ENCODE data around the gene SH3GL2.
A peak's percentile ranks its signal among the peaks of the same experiment; 100 is the strongest.

SH3GL2 gene

GRCh38 chr9:17793713-17794622 lies 215.1 kb downstream of the SH3GL2 start:
- no peak overlapping the region for H3K4me3 ChIP-seq (replicated peaks in 1 of 2; ENCODE audit: low read depth in 2 of 2, low read length in 2 of 2)
- no peak for TF ChIP-seq CTCF (IDR thresholded peaks at IDR 0.05; ENCODE audit: low read depth, low read length)
- DNase-seq (ENCODE audit: low read depth in 2 of 2), result peak; percentile 19 to 22

- peak in 1 of 2 donors; percentile 22 for DNase-seq (ENCODE audit: low read depth in 2 of 2)
- no peak overlapping the region for H3K4me3 ChIP-seq (replicated peaks in 1 of 2; ENCODE audit: low read depth in 2 of 2, low read length in 2 of 2)
- TF ChIP-seq CTCF (IDR thresholded peaks at IDR 0.05; ENCODE audit: low read depth, low read length), result no peak
Observed at GRCh38 chr9:17795744-17796143, 216.9 kb downstream of the SH3GL2 start.

- TF ChIP-seq CTCF (IDR thresholded peaks at IDR 0.05; ENCODE audit: low read depth, low read length), result no peak
- no peak overlapping the region for H3K4me3 ChIP-seq (replicated peaks in 1 of 2; ENCODE audit: low read depth in 2 of 2, low read length in 2 of 2)
- peak; percentile 32 to 33 for DNase-seq (ENCODE audit: low read depth in 2 of 2)
Observed at GRCh38 chr9:17799369-17799768, 220.5 kb downstream of the SH3GL2 start.

- no peak for TF ChIP-seq CTCF (IDR thresholded peaks at IDR 0.05; ENCODE audit: low read depth, low read length)
- H3K4me3 ChIP-seq (replicated peaks in 1 of 2; ENCODE audit: low read depth in 2 of 2, low read length in 2 of 2), result no peak overlapping the region
- no peak for DNase-seq (ENCODE audit: low read depth in 2 of 2)
Observed at GRCh38 chr9:17800418-17800817, 221.6 kb downstream of the SH3GL2 start.

- DNase-seq (ENCODE audit: low read depth in 2 of 2), result peak; percentile 26 to 41
- H3K4me3 ChIP-seq (replicated peaks in 1 of 2; ENCODE audit: low read depth in 2 of 2, low read length in 2 of 2), result no peak overlapping the region
- peak; percentile 53 for TF ChIP-seq CTCF (IDR thresholded peaks at IDR 0.05; ENCODE audit: low read depth, low read length)
Observed at GRCh38 chr9:17802249-17802857, 223.5 kb downstream of the SH3GL2 start.

GRCh38 chr9:17807613-17808282 lies 228.9 kb downstream of the SH3GL2 start:
- no peak for DNase-seq (ENCODE audit: low read depth in 2 of 2)
- H3K4me3 ChIP-seq (replicated peaks in 1 of 2; ENCODE audit: low read depth in 2 of 2, low read length in 2 of 2), result no peak overlapping the region
- no peak for TF ChIP-seq CTCF (IDR thresholded peaks at IDR 0.05; ENCODE audit: low read depth, low read length)

All from cardiac fibroblast (primary cell).